NCI-H2029 (cell line): ENCODE results near the gene PSAT1.

Experiments
- DNase-seq: peaks from one replicate; lab custom pipeline; 2025; lab: John Stamatoyannopoulos, UW

PSAT1 gene

DNA sequence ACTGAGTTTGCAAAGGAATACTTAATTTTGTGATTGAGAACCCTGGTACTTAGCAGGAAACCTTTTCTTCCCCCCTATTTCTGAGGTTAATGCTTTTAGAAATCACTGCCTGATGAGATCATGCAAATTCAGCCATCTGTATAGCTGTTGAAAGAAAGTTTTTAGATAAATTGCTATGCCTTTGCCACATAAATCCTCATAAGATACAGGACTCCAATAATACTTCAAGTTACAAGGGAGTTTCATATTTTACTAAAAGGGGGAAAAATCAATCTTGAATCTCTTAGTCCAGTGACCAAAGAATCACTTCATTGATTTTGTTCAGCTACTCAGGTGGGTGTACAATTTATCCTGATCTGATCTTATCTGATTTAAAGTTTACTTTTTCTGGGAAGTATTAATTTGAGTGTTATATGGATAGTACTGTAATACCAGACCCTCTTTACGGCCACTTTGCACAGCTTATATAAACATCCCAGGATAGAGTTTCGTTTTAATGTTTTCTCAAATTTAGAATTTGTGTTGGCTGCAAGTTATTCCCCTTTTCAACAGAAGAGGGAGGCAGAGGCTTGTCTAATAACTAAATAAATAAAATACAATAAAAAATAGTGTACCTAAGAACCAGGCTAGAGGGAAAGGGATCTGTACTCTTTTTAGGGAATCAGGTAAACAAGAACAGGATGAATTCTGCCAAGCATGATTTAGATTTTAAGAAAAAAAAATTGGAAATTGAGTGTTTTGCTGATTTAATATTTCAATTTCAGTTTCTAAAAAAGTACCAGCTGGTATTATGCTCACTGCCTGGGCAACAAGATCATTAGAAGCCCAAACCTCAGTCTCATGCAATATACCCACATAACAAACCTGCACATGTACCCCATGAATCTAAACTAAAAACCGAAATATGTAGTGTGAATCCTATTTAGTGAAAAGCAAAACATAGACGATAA lies 69.1 kb downstream of the PSAT1 start:
- DNase-seq, result no peak

DNA sequence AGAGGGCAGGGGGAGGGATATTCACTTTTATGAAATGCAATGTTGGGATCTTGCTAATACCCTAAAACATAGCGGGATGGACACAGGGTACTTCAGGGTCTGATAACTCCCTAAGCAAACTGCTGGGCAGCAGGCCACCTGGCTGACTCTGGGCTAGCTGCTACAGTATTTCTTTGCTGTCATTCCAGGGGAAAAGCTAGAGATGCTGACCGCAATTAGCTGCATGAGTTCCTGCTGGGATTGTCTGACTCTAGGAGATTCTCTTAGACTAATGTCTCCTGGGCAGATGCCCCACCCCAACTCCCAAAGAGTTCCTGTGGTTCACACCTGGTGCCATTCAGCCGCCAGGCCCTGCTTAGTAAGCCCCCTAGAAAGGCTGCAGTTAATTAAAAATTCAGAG lies 69.9 kb downstream of the PSAT1 start:
- DNase-seq, result no peak

DNA sequence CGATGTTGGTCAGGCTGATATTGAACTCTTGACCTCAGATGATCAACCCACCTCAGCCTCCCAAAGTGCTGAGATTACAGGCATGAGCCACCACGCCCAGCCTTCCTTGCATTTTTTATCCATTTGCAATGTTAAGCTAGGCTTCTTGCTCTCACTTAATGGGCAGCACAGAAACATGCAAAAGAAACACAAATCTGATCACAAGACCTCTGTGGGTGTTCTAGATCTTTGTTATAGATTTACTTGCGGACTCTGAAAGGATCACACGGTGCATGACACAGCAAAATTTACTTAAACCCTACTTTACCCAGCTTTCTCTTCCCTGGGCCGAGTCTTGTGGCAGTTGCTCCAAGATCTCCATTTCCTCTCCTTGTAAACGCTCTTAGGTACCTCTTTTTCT lies 71.3 kb downstream of the PSAT1 start:
- no peak for DNase-seq

DNA sequence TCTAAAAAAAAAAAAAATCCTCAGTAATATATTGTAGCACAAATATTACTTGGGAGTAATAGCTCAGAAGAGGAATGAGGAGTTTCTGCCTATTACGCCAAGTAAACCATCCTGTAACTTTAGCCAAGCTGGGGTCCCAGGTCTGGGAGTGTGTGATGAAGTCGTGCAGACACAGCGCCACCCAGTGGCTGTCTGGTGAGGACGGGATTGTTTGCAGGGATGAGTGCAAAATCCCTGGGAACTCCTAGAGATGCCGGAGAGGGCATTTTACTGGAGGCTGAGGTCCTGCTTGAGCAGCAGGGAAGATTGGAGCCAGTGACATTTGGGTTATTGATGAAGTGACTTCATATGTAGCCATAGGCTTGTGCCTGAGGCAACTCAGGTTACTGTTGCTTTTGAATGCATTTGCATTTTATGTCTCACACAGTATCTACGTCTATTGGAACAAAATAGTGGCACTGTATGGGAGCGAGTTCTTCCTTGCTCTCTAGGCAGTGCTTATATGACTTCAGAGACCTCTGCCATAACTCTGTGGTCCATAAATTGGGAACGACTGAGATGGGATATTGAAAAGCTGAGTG lies 72.8 kb downstream of the PSAT1 start:
- peak; percentile 61 for DNase-seq

DNA sequence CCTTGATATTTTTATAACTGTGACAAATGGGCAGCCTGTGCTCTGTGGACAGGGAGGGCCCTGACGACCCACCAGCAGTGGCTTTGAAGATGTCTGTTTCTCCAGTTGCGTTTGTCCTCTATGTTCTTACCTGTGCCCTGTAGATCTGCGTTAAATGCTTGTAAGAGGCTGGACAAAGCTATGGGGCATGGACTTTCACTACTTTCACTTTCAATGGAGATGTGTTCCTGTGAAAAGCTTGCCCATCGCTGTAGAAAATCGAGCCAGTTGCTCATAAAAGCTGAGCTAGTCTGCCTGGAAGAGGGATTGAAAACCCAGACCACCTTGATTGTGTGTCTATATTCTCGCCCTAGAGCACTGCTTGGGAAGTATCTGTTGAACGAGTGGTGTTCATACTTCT lies 74.1 kb downstream of the PSAT1 start:
- DNase-seq, result no peak

DNA sequence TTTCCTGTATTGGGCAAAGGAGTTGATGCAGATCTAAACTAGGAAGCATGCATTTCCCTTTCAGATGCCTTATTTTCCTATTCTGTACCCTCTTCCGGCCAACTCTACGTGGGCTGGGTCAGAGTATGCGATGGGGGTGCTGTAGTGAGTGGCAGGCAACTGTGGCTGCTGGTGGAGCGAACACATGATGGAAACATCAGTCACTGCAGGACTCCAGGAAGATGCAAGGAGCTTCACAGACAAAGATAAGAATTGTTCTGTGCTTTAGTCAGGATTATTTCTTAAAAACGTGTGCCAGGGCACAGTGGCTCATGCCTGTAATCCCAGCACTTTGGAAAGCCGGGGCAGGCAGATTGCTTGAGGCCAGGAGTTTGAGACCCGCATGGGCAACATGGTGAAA lies 75.1 kb downstream of the PSAT1 start:
- no peak for DNase-seq
